HepG2 (cell line): Measurements from ENCODE around the gene DHX34. TPM values are rescaled to one million over a fixed set of nuclear protein-coding genes. Genes with fewer than 3 reads are reported as not detected.

ENCODE experiments used
- ATAC-seq: fragments of 200-7000 bp; cut with Tn5 transposase; 3 replicates; pipeline ENCODE4 v1.9.1; 2020; ENCODE audit warnings: mild to moderate bottlenecking, moderate library complexity
- BruUV-seq: library from RNA; stranded (reverse); fragments of 400-500 nt; replicated peaks from 2 replicates; lab custom pipeline; 2021; lab: Mats Ljungman, UMichigan
- CTCF ChIA-PET: fragments of 300-600 bp; formaldehyde crosslinking; extraction: SDS; loops from one replicate; lab custom pipeline; 2021; ENCODE audit warnings: low total read pairs, inconsistent platforms, low intra/inter-chr PET ratio; lab: Yijun Ruan, JAX
- POLR2A ChIA-PET: fragments of 350-600 bp; sonication (Branson Sonifier 250); formaldehyde crosslinking; loops from one replicate; lab custom pipeline; 2020; ENCODE audit warnings: antibody characterized with exemption, inconsistent platforms; lab: Yijun Ruan, JAX
- DNase-seq: peaks from one replicate; pipeline ENCODE4 v3.0.0-alpha.2; 2015; ENCODE audit warnings: low spot score
- FAIRE-seq: peaks from 3 replicates; lab custom pipeline; 2011; peaks lifted over from hg19 to GRCh38; lab: Jason Lieb, UNC
- H2AFZ ChIP-seq: one replicate; pipeline ENCODE4 v1.6.1; 2011; ENCODE audit warnings: low read length, inconsistent platforms
- H3K27ac ChIP-seq: fragments of 300-600 bp; 3 replicates; pipeline ENCODE4 v1.8.0; 2011; ENCODE audit warnings: mixed run types, mild to moderate bottlenecking, mixed read lengths, low read length, inconsistent platforms; ENCODE audit not compliant: insufficient read depth; ENCODE audit errors: extremely low read length
- H3K27me3 ChIP-seq, 2 experiments: fragments of 200-600 bp in 1 of 2; 2 replicates in 1 of 2; 3 replicates in 1 of 2; pipeline versions ENCODE4 v1.6.0 to v1.8.0; 2011; ENCODE audit warnings: low read length in 2 of 2, mild to moderate bottlenecking in 2 of 2, moderate library complexity in 2 of 2, inconsistent platforms in 1 of 2; ENCODE audit not compliant: insufficient read depth in 2 of 2, control insufficient read depth in 1 of 2
- H3K36me3 ChIP-seq, 2 experiments: fragments of 200-600 bp in 1 of 2; replicated peaks in 1 of 2; 2 replicates in 1 of 2; 3 replicates in 1 of 2; pipeline versions ENCODE4 v1.5.1 to v1.8.0; 2011; ENCODE audit warnings: low read length in 2 of 2, inconsistent platforms in 1 of 2; ENCODE audit not compliant: insufficient read depth in 2 of 2, control insufficient read depth in 1 of 2
- H3K4me1 ChIP-seq: 2 replicates; pipeline ENCODE4 v1.5.1; 2012; ENCODE audit warnings: low read length, inconsistent platforms; ENCODE audit not compliant: insufficient read depth
- H3K4me2 ChIP-seq: 2 replicates; pipeline ENCODE4 v1.6.0; 2011; ENCODE audit warnings: low read depth, low read length, inconsistent platforms
- H3K4me3 ChIP-seq, 3 experiments: fragments of 200-600 bp in 1 of 3; sonication (generic), shearing (Covaris generic) in 1 of 3; replicated peaks in 1 of 3; 2 replicates each; pipeline ENCODE4 v1.5.1; 2011 to 2016; ENCODE audit warnings: low read length in 3 of 3, inconsistent platforms in 2 of 3, low read depth in 2 of 3, mild to moderate bottlenecking in 2 of 3, control low read depth in 1 of 3, mixed read lengths in 1 of 3; ENCODE audit not compliant: insufficient read depth in 1 of 3
- H3K79me2 ChIP-seq: one replicate; pipeline ENCODE4 v1.6.1; 2011; ENCODE audit warnings: low read length, inconsistent platforms; ENCODE audit not compliant: insufficient read depth
- H3K9ac ChIP-seq: 2 replicates; pipeline ENCODE4 v1.6.0; 2011; ENCODE audit warnings: mild to moderate bottlenecking, low read depth, low read length, inconsistent platforms; ENCODE audit not compliant: insufficient read depth
- H3K9me3 ChIP-seq: 2 replicates; pipeline ENCODE4 v1.5.1; 2012; ENCODE audit warnings: mild to moderate bottlenecking, low read length
- H4K20me1 ChIP-seq: 2 replicates; pipeline ENCODE4 v1.6.0; 2011; ENCODE audit warnings: inconsistent platforms, mild to moderate bottlenecking, low read length, moderate library complexity; ENCODE audit not compliant: insufficient read depth
- ELF4 ChIP-seq: sonication (generic); formaldehyde crosslinking; IDR thresholded peaks from 2 replicates; pipeline ENCODE4 v1.5.0; 2020; ENCODE audit warnings: missing genetic modification reagents, mild to moderate bottlenecking, moderate library complexity, borderline replicate concordance
- FIP1L1 ChIP-seq: fragments of 200-400 bp; formaldehyde crosslinking; IDR thresholded peaks from 2 replicates; pipeline ENCODE4 v1.6.1; 2018; ENCODE audit warnings: low read depth, mild to moderate bottlenecking, low read length, moderate library complexity, borderline replicate concordance; ENCODE audit not compliant: insufficient read depth
- SMAD3 ChIP-seq: sonication (generic); formaldehyde crosslinking; IDR thresholded peaks from 2 replicates; pipeline ENCODE4 v1.4.0; 2020; ENCODE audit warnings: missing genetic modification reagents
- ZFP36 ChIP-seq: fragments of 150-350 bp; IDR thresholded peaks from 2 replicates; pipeline ENCODE4 v1.6.1; 2018; ENCODE audit warnings: borderline replicate concordance, low read length, low read depth; ENCODE audit not compliant: partially characterized antibody
- ZIK1 ChIP-seq: sonication (generic); formaldehyde crosslinking; IDR thresholded peaks from 2 replicates; pipeline ENCODE4 v1.5.0; 2020; ENCODE audit warnings: mild to moderate bottlenecking, low read depth, missing genetic modification reagents, borderline replicate concordance
- ZNF3 ChIP-seq: IDR thresholded peaks from 2 replicates; pipeline ENCODE4 v1.7.0; 2017; ENCODE audit warnings: inconsistent platforms
- ZNF329 ChIP-seq: sonication (generic); formaldehyde crosslinking; IDR thresholded peaks from 2 replicates; pipeline ENCODE4 v1.9.0; 2021; ENCODE audit warnings: low read depth, mild to moderate bottlenecking, missing genetic modification reagents
- ZNF737 ChIP-seq: sonication (generic); formaldehyde crosslinking; IDR thresholded peaks from 2 replicates; pipeline ENCODE4 v1.5.0; 2020; ENCODE audit warnings: missing genetic modification reagents, mild to moderate bottlenecking, borderline replicate concordance
- ZNF879 ChIP-seq: sonication (generic); formaldehyde crosslinking; IDR thresholded peaks from 2 replicates; pipeline ENCODE4 v1.8.1; 2023; ENCODE audit warnings: missing genetic modification reagents
- WGBS: methylation state at CpG from one replicate; pipeline ENCODE4 v1.1.6; 2017; ENCODE audit warnings: low lambda C conversion rate; 5-methylcytosine and 5-hydroxymethylcytosine counted together
- in situ Hi-C: cut with HindIII; loops from 2 replicates; pipeline ENCODE4 v1.10.0; 2017; ENCODE audit warnings: low pct_unique_long_range_greater_than_20kb; ENCODE audit not compliant: extremely low pct_ligation_motif_present
- intact Hi-C: fragments of 100-400 bp; cut with micrococcal nuclease; formaldehyde crosslinking; loops from one replicate; pipeline ENCODE4 v1.10.0; 2022; ENCODE audit not compliant: unreplicated experiment
- polyA plus RNA-seq, 8 experiments: library from polyadenylated mRNA; depleted of rRNA in 3 of 8; stranded (reverse) in 7 of 8; unstranded in 1 of 8; fragments of >200 nt; fragmentation: Illumina TruSeq in 4 of 8; extraction: Trizol in 4 of 8; gene quantifications; 2 replicates each; pipeline versions ENCODE4 v1.2.1 to v1.2.3, GENCODE V29; 2011 to 2016; ENCODE audit warnings: low read depth in 4 of 8, missing spikeins in 1 of 8, mixed read lengths in 1 of 8; ENCODE audit not compliant: insufficient read depth in 1 of 8
- total RNA-seq, 5 experiments: library from RNA; depleted of rRNA; stranded (reverse); fragments of >200 nt; fragmentation: Illumina TruSeq; extraction: Trizol; gene quantifications; 2 replicates each; pipeline ENCODE4 v1.2.3, GENCODE V29; 2016; ENCODE audit warnings: low read depth in 1 of 5
- TF ChIP-seq, protein P1 (sequence below): sonication (generic); formaldehyde crosslinking; IDR thresholded peaks from 2 replicates; pipeline ENCODE4 v1.4.0; 2020; ENCODE audit warnings: mild to moderate bottlenecking, missing genetic modification reagents
- TF ChIP-seq, protein P2 (sequence below): sonication (generic); formaldehyde crosslinking; IDR thresholded peaks from 2 replicates; pipeline ENCODE4 v1.5.0; 2020; ENCODE audit warnings: missing genetic modification reagents
- TF ChIP-seq, protein P3 (sequence below): sonication (generic); formaldehyde crosslinking; IDR thresholded peaks from 2 replicates; pipeline ENCODE4 v1.5.0; 2020; ENCODE audit warnings: missing genetic modification reagents
- TF ChIP-seq, protein P4 (sequence below): fragments of 450-650 bp; IDR thresholded peaks from 2 replicates; pipeline ENCODE4 v1.6.1; 2017; ENCODE audit warnings: mild to moderate bottlenecking

Gene DHX34
- total and polyA plus RNA-seq, 2 of the 13 experiments (the other 11 are each of a cell fraction or from before 2014, with no cell fraction given): 9.2 to 12.0 TPM

DNA sequence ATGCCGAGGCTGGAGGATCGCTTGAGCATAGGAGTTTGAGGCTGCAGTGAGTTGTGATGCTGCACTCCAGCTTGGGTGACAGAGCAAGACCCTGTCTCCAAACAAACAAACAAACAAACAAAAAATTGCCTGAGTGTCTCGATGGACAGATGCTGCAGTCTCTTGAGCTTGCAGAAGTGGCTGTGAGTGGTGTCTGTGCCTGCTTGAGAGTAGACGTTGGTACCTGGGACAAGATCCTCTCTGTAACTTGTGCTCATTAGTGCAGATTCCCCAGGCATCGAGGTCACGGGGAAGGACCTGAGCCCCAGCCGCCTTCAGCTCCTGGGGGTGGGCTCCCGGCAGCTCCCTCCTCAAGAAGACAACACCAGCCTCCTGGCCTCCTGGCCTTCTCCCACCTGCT lies 25.7 kb upstream of the DHX34 start:
- Histone ChIP-seq H3K4me2 (no peak overlapping the region), H3K79me2 (no peaks in the 10 kb centered on the region), H4K20me1 (no peaks in the 10 kb centered on the region), H3K9ac (no peak overlapping the region), H2AFZ (no peak overlapping the region), H3K36me3 (no peaks in the 10 kb centered on the region), H3K4me3 (no peak overlapping the region), H3K9me3 (no peaks in the 10 kb centered on the region), H3K27ac (no peak overlapping the region), H3K4me1 (peaks cover 8% of the 10 kb centered on the region; the same call in 1 of the 2 replicates), H3K27me3 (peaks cover 3 to 7% of the 10 kb centered on the region in 2 experiments; a peak in 1 of 5 replicates)
- ChIA-PET CTCF (no interaction called here), POLR2A (interaction anchor here (0.8 kb wide), 1 partner anchor 25 kb away, joined by 3 read pairs; no protein-coding TSS in a partner anchor)
- intact Hi-C loops: no loop called here
- no peak for ATAC-seq
- no peak for DNase-seq
- FAIRE-seq: no peak
- 55% methylated on average over 2 of the region's 8 CpGs for WGBS
- BruUV-seq: no TSS peak
- TF ChIP-seq ZFP36 (no peak), ZNF329 (CRISPR knock-in tag) (no peak), ZNF737 (no peak), ELF4 (CRISPR knock-in tag) (no peak), FIP1L1 (no peak)
- TF ChIP-seq, protein P1, sequence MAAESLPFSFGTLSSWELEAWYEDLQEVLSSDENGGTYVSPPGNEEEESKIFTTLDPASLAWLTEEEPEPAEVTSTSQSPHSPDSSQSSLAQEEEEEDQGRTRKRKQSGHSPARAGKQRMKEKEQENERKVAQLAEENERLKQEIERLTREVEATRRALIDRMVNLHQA (CRISPR knock-in tag): no peak
- in situ Hi-C loops: no loop called here

DNA sequence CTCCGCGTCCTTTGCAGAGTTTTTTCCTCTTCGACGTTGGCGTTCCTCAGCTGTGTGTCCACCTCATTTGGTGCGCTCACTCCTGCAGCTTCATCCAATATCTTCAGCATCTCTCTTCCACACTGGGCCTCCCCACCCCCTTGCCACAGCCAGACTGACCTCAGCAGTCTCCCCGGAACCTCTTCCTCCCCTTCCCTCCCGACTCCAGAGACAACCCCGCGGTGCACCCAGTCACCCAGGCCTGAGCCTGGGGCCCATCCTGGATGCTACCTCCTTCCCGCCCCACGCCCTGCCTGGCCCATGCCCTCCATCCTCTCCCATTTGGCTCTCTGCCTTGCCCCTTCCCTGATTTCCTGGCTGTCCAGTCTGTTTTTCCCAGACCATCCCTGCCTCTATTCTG lies 25.2 kb upstream of the DHX34 start:
- no peak for TF ChIP-seq ZNF3 (CRISPR knock-in tag)
- TF ChIP-seq ZNF879: no peak
- no peak for TF ChIP-seq SMAD3
- TF ChIP-seq ZIK1 (CRISPR knock-in tag): no peak
- TF ChIP-seq, protein P2, sequence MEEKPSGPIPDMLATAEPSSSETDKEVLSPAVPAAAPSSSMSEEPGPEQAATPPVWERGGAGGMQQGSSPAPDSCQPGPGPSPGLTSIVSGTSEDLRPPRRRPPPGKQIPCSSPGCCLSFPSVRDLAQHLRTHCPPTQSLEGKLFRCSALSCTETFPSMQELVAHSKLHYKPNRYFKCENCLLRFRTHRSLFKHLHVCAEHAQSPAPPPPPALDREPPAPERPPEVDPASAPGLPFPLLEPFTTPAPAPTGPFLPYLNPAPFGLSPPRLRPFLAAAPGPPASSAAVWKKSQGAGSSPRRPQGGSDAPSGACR (CRISPR knock-in tag): no peak
- TF ChIP-seq, protein P3, sequence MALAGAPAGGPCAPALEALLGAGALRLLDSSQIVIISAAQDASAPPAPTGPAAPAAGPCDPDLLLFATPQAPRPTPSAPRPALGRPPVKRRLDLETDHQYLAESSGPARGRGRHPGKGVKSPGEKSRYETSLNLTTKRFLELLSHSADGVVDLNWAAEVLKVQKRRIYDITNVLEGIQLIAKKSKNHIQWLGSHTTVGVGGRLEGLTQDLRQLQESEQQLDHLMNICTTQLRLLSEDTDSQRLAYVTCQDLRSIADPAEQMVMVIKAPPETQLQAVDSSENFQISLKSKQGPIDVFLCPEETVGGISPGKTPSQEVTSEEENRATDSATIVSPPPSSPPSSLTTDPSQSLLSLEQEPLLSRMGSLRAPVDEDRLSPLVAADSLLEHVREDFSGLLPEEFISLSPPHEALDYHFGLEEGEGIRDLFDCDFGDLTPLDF (CRISPR knock-in tag): no peak
- TF ChIP-seq, protein P4, sequence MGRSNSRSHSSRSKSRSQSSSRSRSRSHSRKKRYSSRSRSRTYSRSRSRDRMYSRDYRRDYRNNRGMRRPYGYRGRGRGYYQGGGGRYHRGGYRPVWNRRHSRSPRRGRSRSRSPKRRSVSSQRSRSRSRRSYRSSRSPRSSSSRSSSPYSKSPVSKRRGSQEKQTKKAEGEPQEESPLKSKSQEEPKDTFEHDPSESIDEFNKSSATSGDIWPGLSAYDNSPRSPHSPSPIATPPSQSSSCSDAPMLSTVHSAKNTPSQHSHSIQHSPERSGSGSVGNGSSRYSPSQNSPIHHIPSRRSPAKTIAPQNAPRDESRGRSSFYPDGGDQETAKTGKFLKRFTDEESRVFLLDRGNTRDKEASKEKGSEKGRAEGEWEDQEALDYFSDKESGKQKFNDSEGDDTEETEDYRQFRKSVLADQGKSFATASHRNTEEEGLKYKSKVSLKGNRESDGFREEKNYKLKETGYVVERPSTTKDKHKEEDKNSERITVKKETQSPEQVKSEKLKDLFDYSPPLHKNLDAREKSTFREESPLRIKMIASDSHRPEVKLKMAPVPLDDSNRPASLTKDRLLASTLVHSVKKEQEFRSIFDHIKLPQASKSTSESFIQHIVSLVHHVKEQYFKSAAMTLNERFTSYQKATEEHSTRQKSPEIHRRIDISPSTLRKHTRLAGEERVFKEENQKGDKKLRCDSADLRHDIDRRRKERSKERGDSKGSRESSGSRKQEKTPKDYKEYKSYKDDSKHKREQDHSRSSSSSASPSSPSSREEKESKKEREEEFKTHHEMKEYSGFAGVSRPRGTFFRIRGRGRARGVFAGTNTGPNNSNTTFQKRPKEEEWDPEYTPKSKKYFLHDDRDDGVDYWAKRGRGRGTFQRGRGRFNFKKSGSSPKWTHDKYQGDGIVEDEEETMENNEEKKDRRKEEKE: no peak
- TF ChIP-seq, all 625 proteins: peak for 0
- peaks cover 3 to 7% of the 10 kb centered on the region in 2 experiments; a peak in 1 of 5 replicates for H3K27me3 ChIP-seq
- ATAC-seq: no peak; the same call in 1 of the 3 replicates
- H3K9ac ChIP-seq: no peak overlapping the region
- BruUV-seq: no TSS peak
- no peak overlapping the region for H3K4me3 ChIP-seq
- ChIA-PET POLR2A (no interaction called here), CTCF (no interaction called here)
- H3K27ac ChIP-seq: no peak overlapping the region
- H2AFZ ChIP-seq: no peak overlapping the region
- 0 out of 2 replicates have a peak, but pooled peaks cover 7% of the 10 kb centered on the region for H3K4me1 ChIP-seq
- H3K79me2 ChIP-seq: no peaks in the 10 kb centered on the region
- in situ Hi-C loops: no loop called here
- no peaks in the 10 kb centered on the region for H3K36me3 ChIP-seq
- H3K4me2 ChIP-seq: no peak overlapping the region
- no peak for DNase-seq
- intact Hi-C loops: no loop called here
- H3K9me3 ChIP-seq: no peaks in the 10 kb centered on the region
- no peaks in the 10 kb centered on the region for H4K20me1 ChIP-seq
- FAIRE-seq: no peak
- 50% methylated on average over 12 of the region's 12 CpGs for WGBS
